Esophagus muscularis mucosa (tissue), 3 donors: ENCODE data around the gene CXCR6.

ENCODE experiments used
- CTCF ChIP-seq, 3 experiments: fragments of 200-600 bp in 2 of 3; fragments of 450-650 bp in 1 of 3; sonication (generic) in 2 of 3; IDR thresholded peaks; one replicate each; pipeline ENCODE4 v1.5.1; 2017 to 2019; ENCODE audit warnings: antibody characterized with exemption in 3 of 3, mild to moderate bottlenecking in 2 of 3, moderate library complexity in 1 of 3
- POLR2A ChIP-seq: fragments of 450-650 bp; IDR thresholded peaks from one replicate; pipeline ENCODE4 v1.6.1; 2017; ENCODE audit warnings: antibody characterized with exemption, moderate library complexity, mild to moderate bottlenecking, low read depth

- TF ChIP-seq CTCF (IDR thresholded peaks at IDR 0.05) (no peak), POLR2A (no peak)
Observed at GRCh38 chr3:45990181-45990580, 46.9 kb downstream of the CXCR6 start.
